GM19043 (cell line): ENCODE results near the gene FURIN.
"Not testable (repeated sequence)": the region's sequence is repeated elsewhere in the genome, so short reads cannot be mapped to it uniquely, and the experiment has no call there.

Experiments used
- ATAC-seq: cut with Tn5 transposase; IDR thresholded peaks from one replicate; pipeline ENCODE4 v1.9.1; 2021; ENCODE audit warnings: low read depth; ENCODE audit not compliant: unreplicated experiment

Gene FURIN

DNA sequence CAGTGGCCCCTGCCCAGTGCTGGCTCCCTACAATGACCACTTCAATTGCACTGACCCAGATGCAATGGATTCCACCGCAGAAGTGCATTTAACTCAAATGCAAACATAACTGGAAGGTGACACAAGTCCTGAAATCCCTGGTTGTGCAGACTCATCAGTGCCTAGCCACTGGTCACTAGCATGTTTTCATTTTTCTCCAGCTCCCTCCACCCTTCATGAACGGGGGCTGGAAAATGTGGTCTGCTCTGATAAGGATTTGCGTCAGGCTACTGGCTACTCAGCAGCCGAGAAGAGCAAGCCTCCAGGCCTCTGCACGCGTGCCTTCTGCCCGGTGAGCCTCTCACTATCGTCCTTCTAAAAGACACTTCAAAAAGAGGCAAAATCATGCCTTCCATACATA, 27.4 kb upstream of the FURIN start:
- ATAC-seq, result no peak

DNA sequence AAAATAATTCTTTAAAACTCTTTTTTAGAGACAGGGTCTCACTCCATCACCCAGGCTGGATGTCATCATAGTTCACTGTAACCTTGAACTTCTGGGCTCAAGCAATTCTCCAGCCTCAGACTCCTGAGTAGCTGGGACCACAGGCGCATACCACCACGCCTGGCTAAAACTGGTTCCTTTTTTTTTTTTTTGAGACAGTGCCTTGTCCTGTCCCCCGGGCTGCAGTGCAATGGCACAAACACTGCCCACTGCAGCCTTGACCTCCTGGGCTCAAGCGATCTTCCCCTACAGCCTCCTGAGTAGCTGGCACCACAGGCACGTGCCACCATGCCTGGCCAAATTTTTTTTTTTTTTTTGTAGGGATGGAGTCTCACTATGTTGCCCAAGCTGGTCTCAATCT, 23.7 kb upstream of the FURIN start:
- no peak for ATAC-seq

DNA sequence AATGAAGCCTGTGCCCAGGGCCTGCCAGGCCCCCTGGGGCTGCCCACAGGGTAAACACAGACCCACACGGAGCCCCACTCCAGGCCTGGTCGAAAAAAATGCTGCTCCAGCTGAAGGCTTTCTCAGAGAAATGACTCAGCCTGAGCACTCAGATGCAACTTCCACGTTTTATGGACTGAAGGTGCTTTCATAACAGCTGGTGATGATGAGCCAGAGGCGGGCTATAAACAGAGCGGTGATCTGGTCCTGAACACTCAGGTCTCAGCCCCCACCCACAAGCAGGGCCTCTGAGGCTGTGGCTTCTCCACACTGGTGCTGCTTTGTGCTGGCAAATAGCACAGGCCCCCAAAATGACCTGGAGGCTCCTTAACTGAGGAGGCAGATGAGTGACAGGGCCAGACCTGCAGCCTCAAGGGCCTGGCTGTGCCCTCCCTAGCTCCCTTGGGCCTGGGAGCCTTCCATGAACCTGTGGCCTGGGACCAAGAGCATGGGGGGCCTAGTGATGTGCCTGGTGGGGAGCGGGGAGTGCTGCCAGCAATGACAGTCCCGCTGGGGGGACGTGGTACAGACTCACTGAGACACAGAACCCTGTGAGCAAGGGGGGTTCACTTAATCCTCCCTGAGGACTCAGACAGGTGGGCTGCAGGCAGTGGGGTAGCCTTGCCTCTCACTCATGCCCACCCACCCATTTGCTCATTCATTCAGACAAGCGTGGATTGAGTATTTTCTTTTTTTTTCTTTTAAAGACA, 23.0 kb upstream of the FURIN start:
- ATAC-seq, result peak; percentile 88

DNA sequence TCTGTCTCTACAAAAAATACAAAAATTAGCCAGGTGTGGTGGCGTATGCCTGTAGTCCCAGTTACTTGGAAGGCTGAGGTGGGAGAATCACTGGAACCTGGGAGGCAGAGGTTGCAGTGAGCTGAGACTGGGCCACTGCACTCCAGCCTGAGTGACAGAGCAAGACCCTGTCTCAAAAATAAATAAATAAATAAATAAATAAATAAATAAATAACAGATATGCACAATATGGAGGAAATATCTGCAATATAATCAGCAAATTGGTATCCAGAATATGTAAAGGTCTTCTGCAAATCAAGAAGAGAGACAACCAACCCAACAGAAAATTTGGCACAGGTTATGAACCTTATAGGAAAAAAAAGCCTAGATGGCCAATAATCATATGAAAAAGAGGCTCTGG, 19.0 kb upstream of the FURIN start:
- ATAC-seq, result not testable (repeated sequence)

DNA sequence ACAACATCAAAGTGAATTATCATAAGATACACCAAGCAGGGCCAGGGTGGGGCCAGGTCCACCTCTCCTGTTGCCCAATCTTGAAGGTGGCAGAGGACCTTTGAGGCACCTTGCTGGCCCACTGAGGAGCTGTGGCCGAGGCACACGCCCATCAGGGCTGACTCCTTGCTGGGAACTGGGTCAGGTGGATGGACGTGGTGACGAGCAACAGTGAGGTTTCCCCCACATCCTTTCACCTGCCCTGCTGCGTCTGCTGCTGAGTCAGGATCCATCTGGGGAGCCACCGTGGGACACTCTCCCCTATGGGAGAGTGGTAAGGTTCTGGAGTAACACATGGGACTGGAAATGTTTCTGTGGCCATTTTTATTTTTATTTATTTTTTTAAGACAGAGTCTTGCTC, 17.3 kb upstream of the FURIN start:
- no peak for ATAC-seq

DNA sequence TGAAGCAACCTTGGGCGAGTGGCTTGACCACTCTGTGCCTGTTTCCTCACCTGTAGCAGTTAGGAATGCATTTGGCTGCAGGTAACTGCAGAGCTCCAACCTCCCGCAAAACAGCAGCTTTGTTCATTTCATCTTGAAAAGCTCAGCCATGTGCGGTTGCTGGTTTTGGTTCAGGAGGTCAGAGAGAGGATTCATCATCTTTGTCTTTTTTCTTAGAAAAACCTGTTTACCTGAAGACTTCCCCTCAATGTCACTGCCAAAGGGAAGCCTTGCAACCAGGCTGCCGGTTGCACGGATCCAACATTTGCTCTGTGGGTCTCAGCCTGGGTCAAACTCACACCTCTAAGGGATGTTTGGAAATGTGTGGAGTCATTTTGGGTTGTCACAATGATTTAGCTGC, 16.4 kb upstream of the FURIN start:
- no peak for ATAC-seq

DNA sequence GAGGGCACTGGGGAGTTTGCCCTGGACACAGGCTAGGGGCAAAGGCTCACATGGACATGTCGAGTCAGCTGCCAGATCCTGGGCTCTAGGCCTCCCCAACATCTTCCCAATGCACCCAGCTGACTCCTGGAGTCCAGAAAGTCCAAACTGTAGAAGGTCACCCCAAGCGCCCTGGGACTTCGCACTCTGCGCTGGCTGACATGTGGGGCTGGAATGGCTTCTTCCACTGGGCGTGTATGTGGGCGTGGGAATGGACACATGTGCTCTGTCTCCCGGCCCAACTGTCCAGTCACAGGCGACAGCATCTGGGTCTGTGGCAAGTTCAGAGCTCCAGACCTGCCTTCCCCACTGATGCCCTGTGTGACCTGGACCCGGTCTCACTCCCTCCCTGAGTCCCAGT, 13.2 kb upstream of the FURIN start:
- no peak for ATAC-seq

DNA sequence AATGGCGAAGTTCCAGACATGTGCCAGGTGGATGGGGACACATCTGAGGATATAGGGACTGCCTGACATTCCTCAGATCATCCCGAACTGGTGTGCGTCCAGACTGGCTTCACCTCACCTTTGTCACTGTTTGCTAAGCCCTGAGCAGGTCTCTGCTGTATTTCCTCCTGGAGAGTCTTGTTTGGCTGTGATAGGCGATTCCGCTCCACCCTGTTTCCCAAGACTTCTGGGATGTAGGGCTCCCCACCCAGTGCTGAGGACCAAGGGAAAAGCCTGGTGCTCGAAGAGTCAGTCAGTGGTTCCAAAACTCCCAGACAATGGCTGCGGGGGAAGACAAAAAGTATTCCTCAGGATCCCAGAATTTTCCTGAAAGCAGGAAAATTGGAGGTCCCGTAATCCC, 11.1 kb upstream of the FURIN start:
- no peak for ATAC-seq

DNA sequence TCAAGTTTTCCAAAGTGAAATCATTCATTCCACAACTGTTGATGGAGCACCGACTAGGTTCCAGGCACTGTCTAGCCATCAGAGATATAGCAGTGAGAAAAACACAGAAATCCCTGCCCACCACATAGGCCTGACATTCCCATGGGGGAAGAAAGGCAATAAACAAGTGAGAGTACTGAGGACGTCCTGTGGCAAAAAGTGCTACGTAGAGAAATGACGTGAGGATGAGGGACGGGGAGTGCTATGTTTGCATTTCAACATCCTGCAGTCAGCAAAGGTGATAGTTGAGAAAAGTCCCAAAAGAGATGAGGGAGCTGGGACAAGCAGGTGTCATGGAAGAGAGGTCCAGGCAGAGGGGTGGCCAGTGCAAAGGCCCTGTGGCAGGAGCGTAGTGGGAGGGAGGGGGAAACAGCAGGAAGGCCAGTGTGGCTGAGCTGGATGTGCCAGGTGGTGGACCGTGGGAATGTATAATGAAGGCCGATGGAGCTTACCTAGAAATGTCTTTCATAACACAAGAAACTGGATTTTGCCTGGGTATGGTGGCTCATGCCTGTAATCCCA, 10.4 kb upstream of the FURIN start:
- no peak for ATAC-seq

DNA sequence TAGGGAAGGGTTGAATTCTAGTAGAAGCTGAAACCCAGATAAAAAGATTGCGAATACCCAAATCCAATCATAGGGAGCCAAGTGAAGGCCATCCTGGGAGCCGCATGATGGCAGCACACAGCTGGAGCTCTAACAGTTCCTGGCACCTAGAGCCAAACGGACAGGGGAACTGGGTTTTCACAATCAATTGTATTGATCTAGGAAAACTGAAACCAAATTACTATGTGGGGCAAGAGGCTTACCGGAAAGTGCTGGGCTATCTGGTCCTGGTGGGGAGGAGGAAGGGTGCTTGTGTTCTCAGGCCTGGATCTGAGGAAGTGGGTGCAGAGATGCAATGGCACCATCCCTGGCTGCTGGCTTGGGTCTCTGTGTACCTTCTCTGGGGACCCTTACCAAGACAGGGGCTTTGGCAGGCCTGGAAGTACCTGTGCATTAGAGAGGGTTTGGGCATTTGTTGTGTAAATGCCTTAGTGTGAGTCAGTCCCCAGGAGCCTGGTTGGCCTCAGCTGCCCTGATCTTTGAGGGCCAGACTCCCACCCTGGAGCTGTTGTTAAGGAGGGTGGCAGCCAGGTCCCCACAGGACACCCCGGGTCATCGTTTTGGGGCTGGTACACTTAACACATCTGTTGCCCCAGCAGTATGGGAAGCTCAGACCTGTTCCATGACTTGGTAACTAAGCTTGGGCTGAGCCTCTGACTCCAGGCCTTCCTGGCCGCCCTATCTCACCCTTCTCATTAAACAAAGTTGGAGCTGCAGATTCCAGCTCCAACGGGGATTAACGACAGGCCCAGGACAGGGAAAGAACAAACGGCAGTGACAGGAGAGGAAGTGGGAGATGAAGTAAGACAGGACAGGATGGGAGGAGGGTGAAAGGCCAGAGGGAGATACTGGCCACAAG, 8.9 kb upstream of the FURIN start:
- no peak for ATAC-seq

DNA sequence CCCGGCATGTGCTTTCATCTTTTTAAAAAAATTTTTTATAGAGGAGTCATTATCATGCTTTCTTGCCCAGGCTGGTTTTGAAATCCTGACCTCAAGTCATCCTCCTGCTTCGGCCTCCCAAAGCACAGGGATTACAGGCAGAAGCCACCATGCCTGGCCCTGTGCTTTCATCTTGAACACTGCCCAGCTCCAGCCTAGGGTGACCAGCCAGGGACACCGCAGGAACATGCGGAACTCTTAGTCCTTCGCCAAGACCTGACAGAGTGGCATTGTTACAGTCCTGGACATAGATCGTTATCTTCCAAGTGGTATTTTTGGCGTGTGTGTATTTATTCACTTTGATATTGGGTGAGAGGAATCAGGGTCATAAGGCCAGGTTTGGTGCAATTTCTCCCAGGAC, 7.9 kb upstream of the FURIN start:
- no peak for ATAC-seq

DNA sequence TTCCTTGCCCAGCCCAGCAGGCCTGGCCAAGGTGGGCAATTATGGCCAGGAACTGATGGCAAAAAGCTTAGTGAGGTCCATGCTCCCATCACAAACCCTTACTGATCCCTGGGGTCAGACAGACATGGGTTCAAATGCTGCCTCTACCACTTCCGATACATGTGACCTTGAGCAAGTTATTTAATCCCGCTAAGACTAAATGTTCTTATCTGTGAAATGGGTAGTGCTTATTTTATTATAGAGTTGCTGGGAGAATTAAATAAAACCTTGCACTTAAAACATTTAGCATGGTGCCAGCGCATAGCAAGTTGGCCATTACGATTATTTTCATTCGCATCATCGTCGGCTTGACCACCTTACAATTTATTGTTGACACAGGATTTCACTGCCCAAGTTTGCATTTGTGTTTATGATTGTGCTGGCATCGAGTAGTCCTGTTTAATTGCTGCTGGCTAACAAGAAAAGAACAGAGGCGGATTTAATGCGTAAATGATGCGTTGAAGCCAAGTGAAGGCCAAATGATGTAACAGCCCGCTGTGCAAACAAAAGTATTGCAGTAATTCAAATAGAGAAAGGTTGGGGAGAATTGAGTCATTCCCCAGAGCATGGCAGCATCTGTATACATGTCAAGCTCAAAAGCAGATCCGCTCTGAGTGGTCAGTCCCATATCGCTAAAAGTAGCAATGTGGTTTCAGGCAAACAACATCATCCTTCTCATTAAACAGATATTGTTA, 7.3 kb upstream of the FURIN start:
- no peak for ATAC-seq

DNA sequence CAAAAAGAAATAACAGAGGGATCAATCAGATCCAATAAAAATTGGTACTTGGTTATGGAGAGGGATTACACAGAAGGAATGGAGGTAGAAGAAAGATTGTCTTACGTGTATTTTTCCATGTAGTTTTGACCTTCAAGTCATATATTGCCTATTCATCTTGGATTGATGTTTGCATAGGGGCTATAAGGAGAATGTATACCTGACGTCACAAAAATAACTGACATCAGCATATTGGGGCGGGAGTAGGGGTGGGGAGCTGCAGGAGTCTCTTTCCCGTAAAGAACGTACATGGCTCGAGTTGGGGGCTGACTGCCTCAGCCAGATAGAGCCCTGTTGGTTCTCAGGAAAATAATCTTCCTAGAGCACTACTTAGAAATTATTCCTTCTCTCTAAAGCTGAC, 5.9 kb upstream of the FURIN start:
- ATAC-seq, result no peak

DNA sequence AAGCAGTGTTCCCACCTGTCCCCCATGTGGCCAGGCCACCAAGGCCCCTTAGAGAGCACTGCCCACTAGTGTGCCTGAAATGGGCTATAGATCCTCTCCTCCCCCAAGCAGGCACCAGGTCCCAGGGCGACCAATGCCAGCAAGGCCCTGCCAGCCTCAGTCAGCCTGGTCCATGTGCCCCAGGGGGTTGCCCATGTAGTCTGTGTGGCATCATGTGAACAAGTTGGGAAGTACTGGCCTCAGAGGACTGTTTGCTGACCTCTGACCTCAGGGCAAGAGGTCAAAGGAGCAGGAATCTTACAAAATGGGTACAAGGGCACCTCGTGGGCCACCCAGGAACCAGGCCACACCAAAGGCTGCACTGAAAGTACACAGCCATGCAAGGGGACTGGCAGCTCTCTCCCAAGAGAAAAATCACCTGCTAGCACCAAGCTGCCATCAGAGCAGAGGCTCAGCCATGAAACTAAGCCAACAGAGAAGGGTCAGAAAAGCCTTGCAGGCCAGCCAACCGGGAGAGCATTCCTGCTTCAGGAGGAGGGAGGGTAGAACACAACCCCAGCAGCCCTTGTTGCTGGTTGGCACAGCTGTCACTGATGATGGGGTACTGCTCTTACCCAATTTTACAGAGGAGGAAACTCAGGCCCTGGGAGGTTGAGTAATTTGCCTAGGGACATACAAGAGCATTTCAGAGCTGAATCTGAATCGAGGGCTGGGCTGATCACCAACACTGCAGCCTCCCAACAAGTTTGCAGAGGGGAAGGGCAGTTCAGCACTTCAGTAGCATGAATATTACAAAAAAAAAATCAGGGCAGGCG, 5.2 kb upstream of the FURIN start:
- no peak for ATAC-seq

DNA sequence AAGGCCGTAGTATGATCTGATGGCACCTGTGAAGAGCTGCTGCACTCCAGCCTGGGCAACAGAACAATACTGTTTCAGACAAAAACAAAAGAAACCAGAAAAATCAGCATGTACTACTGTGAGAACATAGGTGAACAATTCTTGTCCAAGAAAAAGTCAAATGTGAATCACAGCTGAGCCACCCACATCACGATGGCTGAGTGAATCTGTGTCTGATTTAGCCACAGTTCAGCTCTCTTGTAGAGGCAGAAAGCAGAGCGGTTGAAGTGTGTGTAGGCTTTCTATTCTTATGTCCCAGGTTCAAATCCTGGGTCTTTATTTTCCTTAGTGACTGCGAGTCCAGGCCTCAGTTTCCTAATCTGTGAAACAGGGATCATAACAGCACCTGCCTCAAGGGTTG, 4.4 kb upstream of the FURIN start:
- no peak for ATAC-seq

DNA sequence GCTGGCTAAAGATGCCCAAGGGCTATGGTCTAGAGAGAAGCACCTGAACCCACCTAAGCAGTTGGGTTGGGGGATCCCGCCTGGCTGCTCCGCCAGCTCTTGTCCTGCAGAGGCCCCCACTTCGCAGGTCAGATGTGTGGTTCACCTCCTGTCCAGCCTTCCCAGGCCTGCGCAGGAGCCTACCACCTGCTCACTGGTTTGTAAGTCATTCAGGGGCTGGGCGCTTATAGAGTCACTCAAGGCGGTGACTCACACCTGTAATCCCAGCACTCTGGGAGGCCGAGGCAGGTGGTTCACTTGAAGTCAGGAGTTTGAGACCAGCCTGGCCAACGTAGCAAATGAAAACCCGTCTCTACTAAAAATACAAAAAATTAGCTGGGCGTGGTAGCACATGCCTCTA, 3.9 kb upstream of the FURIN start:
- no peak for ATAC-seq

DNA sequence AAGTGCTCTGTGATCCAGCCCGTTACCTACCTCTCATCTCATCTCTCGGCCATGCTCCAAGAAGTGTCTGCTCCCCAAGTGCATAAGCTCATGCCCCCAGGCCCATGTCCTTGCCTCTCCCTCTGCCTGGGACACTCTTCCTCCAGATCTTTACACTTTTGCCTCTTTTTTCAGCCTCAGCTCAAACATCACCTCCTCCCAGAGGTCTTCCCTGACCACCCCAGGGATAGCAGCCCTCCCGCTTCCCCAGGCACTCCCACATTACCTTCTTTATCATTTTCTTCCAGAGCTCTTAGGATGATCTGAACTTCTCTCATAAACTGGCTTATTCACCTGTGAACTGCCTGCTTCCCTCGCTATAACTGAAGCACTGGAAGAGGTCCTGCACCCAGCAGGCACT, 2.7 kb upstream of the FURIN start:
- ATAC-seq, result no peak

DNA sequence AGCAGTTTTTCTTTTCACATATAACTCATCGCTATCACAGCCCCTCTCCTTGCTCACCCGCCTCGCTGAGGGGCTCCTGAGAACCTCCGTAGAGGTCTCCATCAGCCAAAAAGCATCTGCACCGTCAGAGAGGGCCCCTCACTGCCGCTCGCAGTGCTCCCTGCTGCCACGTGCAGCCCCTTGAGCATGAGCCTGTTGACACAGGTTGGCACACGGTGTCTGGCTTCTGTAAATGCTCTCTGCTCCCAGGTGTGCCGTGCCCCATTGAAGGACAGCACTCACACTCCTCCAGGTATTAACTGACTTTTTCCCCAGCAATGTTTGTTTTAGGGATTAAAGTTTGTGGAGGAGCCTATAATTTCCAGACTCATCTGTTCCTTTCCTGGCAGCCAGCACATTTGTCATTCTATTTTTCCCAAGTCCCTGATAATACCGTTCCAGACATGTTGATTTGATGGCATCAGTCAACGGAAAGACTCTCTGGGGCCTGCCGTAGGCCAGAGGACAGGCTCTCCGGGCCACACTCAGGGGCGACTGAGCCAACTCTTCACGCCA, 2.1 kb upstream of the FURIN start:
- no peak for ATAC-seq

DNA sequence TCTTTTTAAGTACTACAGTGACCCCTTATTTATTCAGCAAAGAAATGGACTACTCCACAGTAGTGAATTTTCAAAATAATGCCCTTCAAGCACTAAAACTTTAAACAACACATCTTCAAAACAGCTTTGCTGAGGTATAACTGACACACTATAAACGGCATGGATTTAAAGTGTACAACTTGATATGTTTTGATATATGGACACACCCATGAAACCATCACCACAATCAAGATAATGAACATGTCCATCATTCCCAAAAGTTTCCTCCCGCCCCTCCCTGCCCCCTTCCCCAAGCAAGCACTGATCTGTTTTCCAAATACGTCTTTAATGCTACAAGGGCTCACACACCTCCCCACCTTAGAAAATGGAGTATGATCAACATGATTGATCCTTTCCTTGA, 1.6 kb upstream of the FURIN start:
- no peak for ATAC-seq

DNA sequence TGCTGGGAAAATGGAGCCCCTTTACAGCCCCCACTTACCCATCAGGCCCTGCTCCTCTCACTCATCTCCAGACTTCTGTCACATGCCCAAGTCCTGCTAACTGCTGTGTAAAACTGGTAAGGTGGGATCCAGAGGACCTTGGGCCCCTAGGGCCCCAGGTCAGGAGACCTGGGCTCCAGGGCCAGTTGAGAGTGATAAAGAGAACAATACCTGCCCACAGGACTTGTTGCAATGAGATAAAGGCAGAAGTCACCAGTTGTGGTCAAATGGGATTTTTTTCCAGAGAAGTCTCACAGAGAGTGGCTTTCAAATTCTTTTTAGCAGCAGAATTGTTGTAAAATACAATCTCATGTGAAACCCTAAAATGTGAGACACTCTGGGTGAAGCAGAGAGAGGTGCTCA, 753 bp downstream of the FURIN start:
- ATAC-seq, result no peak
